Measurements from ENCODE around the gene TLK2.
"Not testable (repeated sequence)": the region's sequence is repeated elsewhere in the genome, so short reads cannot be mapped to it uniquely, and the experiment has no call there.

DNA sequence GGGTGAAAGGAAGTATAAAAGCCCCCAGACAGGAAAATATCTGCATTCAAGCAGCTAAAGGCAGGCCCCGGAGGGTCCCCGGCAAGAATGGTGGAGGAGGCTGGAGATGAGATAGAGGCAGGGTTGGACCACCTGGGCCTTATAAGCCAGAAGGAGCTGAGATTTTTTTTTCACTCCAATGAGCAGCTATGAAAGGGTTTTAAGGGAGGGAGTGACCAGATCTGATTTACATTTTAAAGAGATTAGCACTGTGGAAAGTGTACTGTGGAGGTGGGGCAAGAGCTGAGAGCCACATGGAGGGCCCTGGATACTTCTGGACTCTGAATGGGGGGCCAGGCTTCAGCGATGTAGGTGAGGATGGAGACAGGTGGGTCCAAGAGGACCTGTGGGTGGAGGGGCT is 14.2 kb upstream of the TLK2 start:
- not testable (repeated sequence) for TF ChIP-seq ZNF274 (IDR thresholded peaks at IDR 0.05; ENCODE audit: low read length); ZNF274 (tag by site-specific recombination; IDR thresholded peaks at IDR 0.05; ENCODE audit: borderline replicate concordance); ZNF324 (tag by site-specific recombination; IDR thresholded peaks at IDR 0.05); ZNF416 (tag by site-specific recombination; IDR thresholded peaks at IDR 0.05); ZNF473 (tag by site-specific recombination; IDR thresholded peaks at IDR 0.05); ZNF560 (tag by site-specific recombination; IDR thresholded peaks at IDR 0.05; ENCODE audit: borderline replicate concordance); ZNF132 (tag by site-specific recombination; IDR thresholded peaks at IDR 0.05; ENCODE audit: borderline replicate concordance)
- TF ChIP-seq, protein P1, sequence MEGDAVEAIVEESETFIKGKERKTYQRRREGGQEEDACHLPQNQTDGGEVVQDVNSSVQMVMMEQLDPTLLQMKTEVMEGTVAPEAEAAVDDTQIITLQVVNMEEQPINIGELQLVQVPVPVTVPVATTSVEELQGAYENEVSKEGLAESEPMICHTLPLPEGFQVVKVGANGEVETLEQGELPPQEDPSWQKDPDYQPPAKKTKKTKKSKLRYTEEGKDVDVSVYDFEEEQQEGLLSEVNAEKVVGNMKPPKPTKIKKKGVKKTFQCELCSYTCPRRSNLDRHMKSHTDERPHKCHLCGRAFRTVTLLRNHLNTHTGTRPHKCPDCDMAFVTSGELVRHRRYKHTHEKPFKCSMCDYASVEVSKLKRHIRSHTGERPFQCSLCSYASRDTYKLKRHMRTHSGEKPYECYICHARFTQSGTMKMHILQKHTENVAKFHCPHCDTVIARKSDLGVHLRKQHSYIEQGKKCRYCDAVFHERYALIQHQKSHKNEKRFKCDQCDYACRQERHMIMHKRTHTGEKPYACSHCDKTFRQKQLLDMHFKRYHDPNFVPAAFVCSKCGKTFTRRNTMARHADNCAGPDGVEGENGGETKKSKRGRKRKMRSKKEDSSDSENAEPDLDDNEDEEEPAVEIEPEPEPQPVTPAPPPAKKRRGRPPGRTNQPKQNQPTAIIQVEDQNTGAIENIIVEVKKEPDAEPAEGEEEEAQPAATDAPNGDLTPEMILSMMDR (tag by site-specific recombination; IDR thresholded peaks at IDR 0.05) = not testable (repeated sequence)
- TF ChIP-seq, protein P2, sequence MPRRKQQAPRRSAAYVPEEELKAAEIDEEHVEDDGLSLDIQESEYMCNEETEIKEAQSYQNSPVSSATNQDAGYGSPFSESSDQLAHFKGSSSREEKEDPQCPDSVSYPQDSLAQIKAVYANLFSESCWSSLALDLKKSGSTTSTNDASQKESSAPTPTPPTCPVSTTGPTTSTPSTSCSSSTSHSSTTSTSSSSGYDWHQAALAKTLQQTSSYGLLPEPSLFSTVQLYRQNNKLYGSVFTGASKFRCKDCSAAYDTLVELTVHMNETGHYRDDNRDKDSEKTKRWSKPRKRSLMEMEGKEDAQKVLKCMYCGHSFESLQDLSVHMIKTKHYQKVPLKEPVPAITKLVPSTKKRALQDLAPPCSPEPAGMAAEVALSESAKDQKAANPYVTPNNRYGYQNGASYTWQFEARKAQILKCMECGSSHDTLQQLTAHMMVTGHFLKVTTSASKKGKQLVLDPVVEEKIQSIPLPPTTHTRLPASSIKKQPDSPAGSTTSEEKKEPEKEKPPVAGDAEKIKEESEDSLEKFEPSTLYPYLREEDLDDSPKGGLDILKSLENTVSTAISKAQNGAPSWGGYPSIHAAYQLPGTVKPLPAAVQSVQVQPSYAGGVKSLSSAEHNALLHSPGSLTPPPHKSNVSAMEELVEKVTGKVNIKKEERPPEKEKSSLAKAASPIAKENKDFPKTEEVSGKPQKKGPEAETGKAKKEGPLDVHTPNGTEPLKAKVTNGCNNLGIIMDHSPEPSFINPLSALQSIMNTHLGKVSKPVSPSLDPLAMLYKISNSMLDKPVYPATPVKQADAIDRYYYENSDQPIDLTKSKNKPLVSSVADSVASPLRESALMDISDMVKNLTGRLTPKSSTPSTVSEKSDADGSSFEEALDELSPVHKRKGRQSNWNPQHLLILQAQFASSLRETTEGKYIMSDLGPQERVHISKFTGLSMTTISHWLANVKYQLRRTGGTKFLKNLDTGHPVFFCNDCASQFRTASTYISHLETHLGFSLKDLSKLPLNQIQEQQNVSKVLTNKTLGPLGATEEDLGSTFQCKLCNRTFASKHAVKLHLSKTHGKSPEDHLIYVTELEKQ (tag by site-specific recombination; IDR thresholded peaks at IDR 0.05; ENCODE audit: borderline replicate concordance) = not testable (repeated sequence)
- TF ChIP-seq, protein P3, sequence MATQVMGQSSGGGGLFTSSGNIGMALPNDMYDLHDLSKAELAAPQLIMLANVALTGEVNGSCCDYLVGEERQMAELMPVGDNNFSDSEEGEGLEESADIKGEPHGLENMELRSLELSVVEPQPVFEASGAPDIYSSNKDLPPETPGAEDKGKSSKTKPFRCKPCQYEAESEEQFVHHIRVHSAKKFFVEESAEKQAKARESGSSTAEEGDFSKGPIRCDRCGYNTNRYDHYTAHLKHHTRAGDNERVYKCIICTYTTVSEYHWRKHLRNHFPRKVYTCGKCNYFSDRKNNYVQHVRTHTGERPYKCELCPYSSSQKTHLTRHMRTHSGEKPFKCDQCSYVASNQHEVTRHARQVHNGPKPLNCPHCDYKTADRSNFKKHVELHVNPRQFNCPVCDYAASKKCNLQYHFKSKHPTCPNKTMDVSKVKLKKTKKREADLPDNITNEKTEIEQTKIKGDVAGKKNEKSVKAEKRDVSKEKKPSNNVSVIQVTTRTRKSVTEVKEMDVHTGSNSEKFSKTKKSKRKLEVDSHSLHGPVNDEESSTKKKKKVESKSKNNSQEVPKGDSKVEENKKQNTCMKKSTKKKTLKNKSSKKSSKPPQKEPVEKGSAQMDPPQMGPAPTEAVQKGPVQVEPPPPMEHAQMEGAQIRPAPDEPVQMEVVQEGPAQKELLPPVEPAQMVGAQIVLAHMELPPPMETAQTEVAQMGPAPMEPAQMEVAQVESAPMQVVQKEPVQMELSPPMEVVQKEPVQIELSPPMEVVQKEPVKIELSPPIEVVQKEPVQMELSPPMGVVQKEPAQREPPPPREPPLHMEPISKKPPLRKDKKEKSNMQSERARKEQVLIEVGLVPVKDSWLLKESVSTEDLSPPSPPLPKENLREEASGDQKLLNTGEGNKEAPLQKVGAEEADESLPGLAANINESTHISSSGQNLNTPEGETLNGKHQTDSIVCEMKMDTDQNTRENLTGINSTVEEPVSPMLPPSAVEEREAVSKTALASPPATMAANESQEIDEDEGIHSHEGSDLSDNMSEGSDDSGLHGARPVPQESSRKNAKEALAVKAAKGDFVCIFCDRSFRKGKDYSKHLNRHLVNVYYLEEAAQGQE (tag by site-specific recombination; IDR thresholded peaks at IDR 0.05) = not testable (repeated sequence)
- TF ChIP-seq, protein P4, sequence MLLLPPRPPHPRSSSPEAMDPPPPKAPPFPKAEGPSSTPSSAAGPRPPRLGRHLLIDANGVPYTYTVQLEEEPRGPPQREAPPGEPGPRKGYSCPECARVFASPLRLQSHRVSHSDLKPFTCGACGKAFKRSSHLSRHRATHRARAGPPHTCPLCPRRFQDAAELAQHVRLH (tag by site-specific recombination; IDR thresholded peaks at IDR 0.05) = not testable (repeated sequence)

Measured in HEK293 (cell line).